GM12878 (cell line): ENCODE data around the gene SDHAF2. TPM values are rescaled to one million over a fixed set of nuclear protein-coding genes. Genes with fewer than 3 reads are reported as not detected.
A peak's percentile ranks its signal among the peaks of the same experiment; 100 is the strongest.
"Not testable (repeated sequence)": the region's sequence is repeated elsewhere in the genome, so short reads cannot be mapped to it uniquely, and the experiment has no call there.

Experiments used
- ATAC-seq: fragments of 200-7000 bp; cut with Tn5 transposase; 3 replicates; pipeline ENCODE4 v1.9.1; 2020; ENCODE audit warnings: mild to moderate bottlenecking, moderate library complexity
- BruUV-seq: library from RNA; stranded (reverse); fragments of 400-500 nt; replicated peaks from 2 replicates; lab custom pipeline; 2021; lab: Mats Ljungman, UMichigan
- CTCF ChIA-PET: fragments of 300-600 bp; sonication (Branson Sonifier 250); formaldehyde crosslinking; extraction: SDS; loops from one replicate; lab custom pipeline; 2021; ENCODE audit warnings: inconsistent platforms; lab: Yijun Ruan, JAX
- POLR2A ChIA-PET: fragments of 350-600 bp; formaldehyde crosslinking; extraction: SDS; loops from one replicate; lab custom pipeline; 2021; ENCODE audit warnings: inconsistent platforms; lab: Charles Lee
- RAD21 ChIA-PET: fragments of 300-600 bp; sonication (Branson Sonifier 250); formaldehyde crosslinking; loops from one replicate; lab custom pipeline; 2023; ENCODE audit warnings: antibody characterized with exemption; ENCODE audit not compliant: unreplicated experiment; lab: Charles Lee
- SMC1A ChIA-PET: fragments of 300-600 bp; sonication (Branson Sonifier 250); formaldehyde crosslinking; loops from one replicate; lab custom pipeline; 2023; ENCODE audit not compliant: unreplicated experiment, uncharacterized antibody; lab: Charles Lee
- DNase-seq: peaks from one replicate; pipeline ENCODE4 v3.0.0-alpha.2; 2011; ENCODE audit warnings: low read depth, low spot score
- FAIRE-seq: peaks from 3 replicates; lab custom pipeline; 2011; peaks lifted over from hg19 to GRCh38; lab: Jason Lieb, UNC
- H2AFZ ChIP-seq: 2 replicates; pipeline ENCODE4 v1.6.0; 2011; ENCODE audit warnings: low read depth, low read length, control low read depth; ENCODE audit not compliant: control insufficient read depth
- H3K27ac ChIP-seq: 2 replicates; pipeline ENCODE4 v1.5.1; 2011; ENCODE audit warnings: control low read depth; ENCODE audit not compliant: control insufficient read depth, insufficient read depth
- H3K27me3 ChIP-seq, 2 experiments: replicated peaks in 1 of 2; 2 replicates each; pipeline versions ENCODE4 v1.6.0 to v1.6.1; 2011; ENCODE audit warnings: low read length in 1 of 2; ENCODE audit not compliant: control insufficient read depth in 2 of 2, insufficient read depth in 2 of 2
- H3K36me3 ChIP-seq, 2 experiments: 2 replicates each; pipeline ENCODE4 v1.5.1; 2011; ENCODE audit warnings: low read length in 1 of 2; ENCODE audit not compliant: control insufficient read depth in 2 of 2, insufficient read depth in 2 of 2
- H3K4me1 ChIP-seq: 2 replicates; pipeline ENCODE4 v1.6.1; 2011; ENCODE audit warnings: mild to moderate bottlenecking, low read length, moderate library complexity, mixed read lengths; ENCODE audit not compliant: control insufficient read depth, insufficient read depth
- H3K4me2 ChIP-seq: 2 replicates; pipeline ENCODE4 v1.6.0; 2011; ENCODE audit warnings: control low read depth; ENCODE audit not compliant: control insufficient read depth, insufficient read depth
- H3K4me3 ChIP-seq: fragments of 200-600 bp; sonication (generic); 2 replicates; pipeline ENCODE4 v1.5.1; 2016
- H3K79me2 ChIP-seq: 2 replicates; pipeline ENCODE4 v1.6.0; 2011; ENCODE audit warnings: low read length; ENCODE audit not compliant: control insufficient read depth, insufficient read depth
- H3K9ac ChIP-seq: 2 replicates; pipeline ENCODE4 v1.8.0; 2011; ENCODE audit warnings: low read length, control low read depth, mixed read lengths; ENCODE audit not compliant: control insufficient read depth, insufficient read depth
- H3K9me3 ChIP-seq: replicated peaks from 3 replicates; pipeline ENCODE4 v1.5.1; 2011; ENCODE audit warnings: mild to moderate bottlenecking, low read length; ENCODE audit not compliant: control insufficient read depth, insufficient read depth
- H4K20me1 ChIP-seq: 2 replicates; pipeline ENCODE4 v1.6.0; 2011; ENCODE audit not compliant: control insufficient read depth, insufficient read depth
- ZBED1 ChIP-seq: IDR thresholded peaks from 2 replicates; pipeline ENCODE4 v1.6.1; 2016; ENCODE audit warnings: borderline replicate concordance
- WGBS: methylation state at CpG from one replicate; pipeline ENCODE4 v1.1.6; 2016; ENCODE audit warnings: low lambda C conversion rate; ENCODE audit not compliant: insufficient replicate concordance, insufficient coverage; ENCODE audit errors: missing lambda C conversion rate; 5-methylcytosine and 5-hydroxymethylcytosine counted together
- in situ Hi-C: fragments of 300-500 bp; cut with MboI; formaldehyde crosslinking; loops from 9 replicates; pipeline ENCODE4 v1.14.3; 2018; ENCODE audit warnings: mixed read lengths
- intact Hi-C: fragments of 100-400 bp; cut with micrococcal nuclease; formaldehyde crosslinking; loops from one replicate; pipeline ENCODE4 v1.14.2; 2022; ENCODE audit not compliant: unreplicated experiment
- polyA plus RNA-seq, 11 experiments: library from polyadenylated mRNA; depleted of rRNA in 4 of 11; unstranded in 6 of 11; stranded (reverse) in 5 of 11; fragments of >200 nt; fragmentation: Nextera tagmentation in 4 of 11; fragmentation: Illumina TruSeq in 1 of 11; extraction: Ambion mirVana in 4 of 11; extraction: Trizol in 1 of 11; gene quantifications; 1 replicate in 1 of 11; 2 replicates in 10 of 11; pipeline versions ENCODE4 v1.2.1 to v1.2.3, GENCODE V29; 2011 to 2016; ENCODE audit warnings: inconsistent platforms in 2 of 11, missing spikeins in 2 of 11, low read depth in 1 of 11
- total RNA-seq, 4 experiments: library from RNA; depleted of rRNA in 3 of 4; stranded (reverse); fragments of >200 nt in 3 of 4; fragmentation: Illumina TruSeq in 1 of 4; extraction: Trizol in 1 of 4; gene quantifications; 2 replicates each; pipeline versions ENCODE4 v1.2.1 to v1.2.3, GENCODE V29; 2013 to 2021
- TF ChIP-seq, protein P1 (sequence below): fragments of 450-650 bp; IDR thresholded peaks from 2 replicates; pipeline ENCODE4 v1.6.1; 2016; ENCODE audit warnings: mild to moderate bottlenecking
- TF ChIP-seq, protein P2 (sequence below): IDR thresholded peaks from 2 replicates; pipeline ENCODE4 v1.6.1; 2011; ENCODE audit warnings: mild to moderate bottlenecking, low read depth, low read length, moderate library complexity; ENCODE audit not compliant: insufficient replicate concordance
- TF ChIP-seq, protein P3 (sequence below): fragments of 450-650 bp; IDR thresholded peaks from 2 replicates; pipeline ENCODE4 v1.6.1; 2017; ENCODE audit warnings: borderline replicate concordance
- TF ChIP-seq, protein P4 (sequence below): fragments of 150-350 bp; IDR thresholded peaks from 2 replicates; pipeline ENCODE4 v1.6.1; 2014; ENCODE audit warnings: mild to moderate bottlenecking, low read depth, low read length
- TF ChIP-seq, protein P5 (sequence below), 3 experiments: IDR thresholded peaks in 2 of 3; conservative IDR thresholded peaks in 1 of 3; 2 replicates each; pipeline ENCODE4 v1.5.1; 2011; ENCODE audit warnings: low read depth in 3 of 3, low read length in 3 of 3, mild to moderate bottlenecking in 3 of 3, control low read depth in 2 of 3, moderate library complexity in 2 of 3, inconsistent platforms in 1 of 3, mixed read lengths in 1 of 3; ENCODE audit not compliant: control insufficient read depth in 2 of 3, insufficient read depth in 1 of 3; ENCODE audit errors: extremely low read depth in 1 of 3

SDHAF2 gene
- total and polyA plus RNA-seq, 10 of the 15 experiments (the other 5 are each of a cell fraction or from before 2014, with no cell fraction given), result 30.6 to 160 (median 78.3) TPM

DNA sequence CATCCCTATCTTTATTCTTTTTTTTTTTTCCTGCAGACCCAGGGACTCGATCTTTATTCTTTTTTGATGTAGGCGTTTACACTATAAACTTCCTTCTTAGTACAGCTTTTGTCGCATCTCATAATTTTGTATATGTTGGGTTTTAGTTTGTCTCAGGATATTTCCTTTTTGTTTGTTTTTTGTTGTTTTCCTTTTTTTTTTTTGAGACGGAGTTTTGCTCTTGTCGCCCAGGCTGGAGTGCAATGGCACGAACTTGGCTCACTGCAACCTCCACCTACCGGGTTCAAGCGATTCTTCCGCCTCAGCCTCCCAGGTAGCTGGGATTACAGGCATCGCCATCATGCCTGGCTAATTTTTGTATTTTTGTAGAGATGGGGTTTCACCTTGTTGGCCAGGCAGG lies 915 bp downstream of the SDHAF2 start:
- peak overlapping the region; percentile 99; the same call in 1 of the 2 replicates for H3K27ac ChIP-seq
- TF ChIP-seq, protein P1, sequence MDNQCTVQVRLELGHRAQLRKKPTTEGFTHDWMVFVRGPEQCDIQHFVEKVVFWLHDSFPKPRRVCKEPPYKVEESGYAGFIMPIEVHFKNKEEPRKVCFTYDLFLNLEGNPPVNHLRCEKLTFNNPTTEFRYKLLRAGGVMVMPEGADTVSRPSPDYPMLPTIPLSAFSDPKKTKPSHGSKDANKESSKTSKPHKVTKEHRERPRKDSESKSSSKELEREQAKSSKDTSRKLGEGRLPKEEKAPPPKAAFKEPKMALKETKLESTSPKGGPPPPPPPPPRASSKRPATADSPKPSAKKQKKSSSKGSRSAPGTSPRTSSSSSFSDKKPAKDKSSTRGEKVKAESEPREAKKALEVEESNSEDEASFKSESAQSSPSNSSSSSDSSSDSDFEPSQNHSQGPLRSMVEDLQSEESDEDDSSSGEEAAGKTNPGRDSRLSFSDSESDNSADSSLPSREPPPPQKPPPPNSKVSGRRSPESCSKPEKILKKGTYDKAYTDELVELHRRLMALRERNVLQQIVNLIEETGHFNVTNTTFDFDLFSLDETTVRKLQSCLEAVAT, result peak; percentile 95
- DNase-seq, in situ Hi-C loops, H3K27me3 ChIP-seq, H4K20me1 ChIP-seq, BruUV-seq, H3K4me1 ChIP-seq, FAIRE-seq, H3K9me3 ChIP-seq, ATAC-seq, H2AFZ ChIP-seq, intact Hi-C loops: not testable (repeated sequence)
- peak overlapping the region; percentile 52 for H3K4me2 ChIP-seq
- peaks cover 78% of the 10 kb centered on the region for H3K79me2 ChIP-seq
- ChIA-PET RAD21 (interaction anchor here (1.8 kb wide), 1 partner anchor 74 kb away, joined by 4 read pairs; no protein-coding TSS in a partner anchor), POLR2A (interaction anchor here (1.5 to 2.3 kb wide), 3 partner anchors 38 to 75 kb away, joined by 4 to 16 read pairs (median 6); partner anchors contain the start of genes CYB561A3 and TMEM216), CTCF (interaction anchor here (2.5 to 4.4 kb wide), 4 partner anchors 15 to 95 kb away, joined by 8 to 19 read pairs (median 14); partner anchors contain the start of gene TMEM216), SMC1A (interaction anchor here (1.4 to 1.7 kb wide), 3 partner anchors 8 to 97 kb away, joined by 3 to 7 read pairs (median 3); no protein-coding TSS in a partner anchor)
- 65% methylated on average over 7 of the region's 10 CpGs for WGBS
- peak overlapping the region; percentile 86 for H3K4me3 ChIP-seq
- H3K36me3 ChIP-seq, result peaks cover under 1 to 20% of the 10 kb centered on the region in 2 experiments
- peak overlapping the region; percentile 99 for H3K9ac ChIP-seq

DNA sequence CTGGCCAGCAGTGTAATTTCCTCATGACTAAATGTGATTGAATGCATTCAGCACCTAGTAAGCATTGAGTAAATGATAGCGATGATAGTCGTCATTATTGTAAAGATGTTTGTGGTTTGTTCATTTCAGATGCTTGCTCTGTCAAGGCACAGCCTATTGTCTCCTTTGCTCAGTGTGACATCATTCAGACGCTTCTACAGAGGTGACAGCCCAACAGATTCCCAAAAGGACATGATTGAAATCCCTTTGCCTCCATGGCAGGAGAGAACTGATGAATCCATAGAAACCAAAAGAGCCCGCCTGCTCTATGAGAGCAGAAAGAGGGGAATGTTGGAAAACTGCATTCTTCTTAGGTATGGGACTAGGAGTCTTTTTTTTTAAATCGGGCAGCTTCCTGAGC lies 7.6 kb downstream of the SDHAF2 start:
- H3K27ac ChIP-seq, result no peak overlapping the region
- BruUV-seq, result no TSS peak
- ChIA-PET SMC1A (no interaction called here), RAD21 (no interaction called here), CTCF (interaction anchor here (1.1 kb wide), 1 partner anchor 8 kb away, joined by 3 read pairs; no protein-coding TSS in a partner anchor), POLR2A (interaction anchor here (0.5 kb wide), 1 partner anchor 65 kb away, joined by 3 read pairs; no protein-coding TSS in a partner anchor)
- FAIRE-seq (no peak), ATAC-seq (no peak), DNase-seq (no peak)
- 94% methylated on average over 5 of the region's 5 CpGs for WGBS
- H3K9me3 ChIP-seq, result no peaks in the 10 kb centered on the region
- intact Hi-C loops, result loop anchor here (5.0 kb wide), 1 partner anchor 105 kb away; the partner anchor contains the start of genes DDB1 and TKFC
- no peak overlapping the region for H2AFZ ChIP-seq
- in situ Hi-C loops, result no loop called here
- no peak overlapping the region for H3K4me2 ChIP-seq
- no peaks in the 10 kb centered on the region for H3K4me1 ChIP-seq
- peaks cover 12 to 37% of the 10 kb centered on the region in 2 experiments for H3K36me3 ChIP-seq
- H3K27me3 ChIP-seq, result no peaks in the 10 kb centered on the region
- peaks cover 34% of the 10 kb centered on the region for H3K79me2 ChIP-seq
- no peak overlapping the region for H3K4me3 ChIP-seq
- no peak overlapping the region for H3K9ac ChIP-seq
- H4K20me1 ChIP-seq, result no peaks in the 10 kb centered on the region
- TF ChIP-seq, protein P2, sequence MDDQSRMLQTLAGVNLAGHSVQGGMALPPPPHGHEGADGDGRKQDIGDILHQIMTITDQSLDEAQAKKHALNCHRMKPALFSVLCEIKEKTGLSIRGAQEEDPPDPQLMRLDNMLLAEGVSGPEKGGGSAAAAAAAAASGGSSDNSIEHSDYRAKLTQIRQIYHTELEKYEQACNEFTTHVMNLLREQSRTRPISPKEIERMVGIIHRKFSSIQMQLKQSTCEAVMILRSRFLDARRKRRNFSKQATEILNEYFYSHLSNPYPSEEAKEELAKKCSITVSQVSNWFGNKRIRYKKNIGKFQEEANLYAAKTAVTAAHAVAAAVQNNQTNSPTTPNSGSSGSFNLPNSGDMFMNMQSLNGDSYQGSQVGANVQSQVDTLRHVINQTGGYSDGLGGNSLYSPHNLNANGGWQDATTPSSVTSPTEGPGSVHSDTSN, result no peak
- TF ChIP-seq, protein P3, sequence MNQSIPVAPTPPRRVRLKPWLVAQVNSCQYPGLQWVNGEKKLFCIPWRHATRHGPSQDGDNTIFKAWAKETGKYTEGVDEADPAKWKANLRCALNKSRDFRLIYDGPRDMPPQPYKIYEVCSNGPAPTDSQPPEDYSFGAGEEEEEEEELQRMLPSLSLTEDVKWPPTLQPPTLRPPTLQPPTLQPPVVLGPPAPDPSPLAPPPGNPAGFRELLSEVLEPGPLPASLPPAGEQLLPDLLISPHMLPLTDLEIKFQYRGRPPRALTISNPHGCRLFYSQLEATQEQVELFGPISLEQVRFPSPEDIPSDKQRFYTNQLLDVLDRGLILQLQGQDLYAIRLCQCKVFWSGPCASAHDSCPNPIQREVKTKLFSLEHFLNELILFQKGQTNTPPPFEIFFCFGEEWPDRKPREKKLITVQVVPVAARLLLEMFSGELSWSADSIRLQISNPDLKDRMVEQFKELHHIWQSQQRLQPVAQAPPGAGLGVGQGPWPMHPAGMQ, result no peak
- TF ChIP-seq, protein P4, sequence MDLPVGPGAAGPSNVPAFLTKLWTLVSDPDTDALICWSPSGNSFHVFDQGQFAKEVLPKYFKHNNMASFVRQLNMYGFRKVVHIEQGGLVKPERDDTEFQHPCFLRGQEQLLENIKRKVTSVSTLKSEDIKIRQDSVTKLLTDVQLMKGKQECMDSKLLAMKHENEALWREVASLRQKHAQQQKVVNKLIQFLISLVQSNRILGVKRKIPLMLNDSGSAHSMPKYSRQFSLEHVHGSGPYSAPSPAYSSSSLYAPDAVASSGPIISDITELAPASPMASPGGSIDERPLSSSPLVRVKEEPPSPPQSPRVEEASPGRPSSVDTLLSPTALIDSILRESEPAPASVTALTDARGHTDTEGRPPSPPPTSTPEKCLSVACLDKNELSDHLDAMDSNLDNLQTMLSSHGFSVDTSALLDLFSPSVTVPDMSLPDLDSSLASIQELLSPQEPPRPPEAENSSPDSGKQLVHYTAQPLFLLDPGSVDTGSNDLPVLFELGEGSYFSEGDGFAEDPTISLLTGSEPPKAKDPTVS, result no peak
- no peak for TF ChIP-seq ZBED1
- TF ChIP-seq, protein P5, sequence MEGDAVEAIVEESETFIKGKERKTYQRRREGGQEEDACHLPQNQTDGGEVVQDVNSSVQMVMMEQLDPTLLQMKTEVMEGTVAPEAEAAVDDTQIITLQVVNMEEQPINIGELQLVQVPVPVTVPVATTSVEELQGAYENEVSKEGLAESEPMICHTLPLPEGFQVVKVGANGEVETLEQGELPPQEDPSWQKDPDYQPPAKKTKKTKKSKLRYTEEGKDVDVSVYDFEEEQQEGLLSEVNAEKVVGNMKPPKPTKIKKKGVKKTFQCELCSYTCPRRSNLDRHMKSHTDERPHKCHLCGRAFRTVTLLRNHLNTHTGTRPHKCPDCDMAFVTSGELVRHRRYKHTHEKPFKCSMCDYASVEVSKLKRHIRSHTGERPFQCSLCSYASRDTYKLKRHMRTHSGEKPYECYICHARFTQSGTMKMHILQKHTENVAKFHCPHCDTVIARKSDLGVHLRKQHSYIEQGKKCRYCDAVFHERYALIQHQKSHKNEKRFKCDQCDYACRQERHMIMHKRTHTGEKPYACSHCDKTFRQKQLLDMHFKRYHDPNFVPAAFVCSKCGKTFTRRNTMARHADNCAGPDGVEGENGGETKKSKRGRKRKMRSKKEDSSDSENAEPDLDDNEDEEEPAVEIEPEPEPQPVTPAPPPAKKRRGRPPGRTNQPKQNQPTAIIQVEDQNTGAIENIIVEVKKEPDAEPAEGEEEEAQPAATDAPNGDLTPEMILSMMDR (IDR thresholded peaks at IDR 0.05 in 2 of 3, conservative IDR thresholded peaks at IDR 0.05 in 1 of 3; ENCODE audit: control insufficient read depth in 2 of 3, extremely low read depth in 1 of 3, insufficient read depth in 1 of 3, low read depth in 3 of 3, low read length in 3 of 3), result no peak
